Endothelial cell (in vitro differentiated cells): ENCODE measurements around the gene HAUS6. TPM values are rescaled to one million over a fixed set of nuclear protein-coding genes. Genes with fewer than 3 reads are reported as not detected.
"Not testable (repeated sequence)": the region's sequence is repeated elsewhere in the genome, so short reads cannot be mapped to it uniquely, and the experiment has no call there.

Source experiments
- DNase-seq: peaks from one replicate; pipeline ENCODE4 v3.0.0; 2021; ENCODE audit warnings: low spot score
- H3K27ac Mint-ChIP-seq: one replicate; pipeline ENCODE4 v1.8.0; 2021; ENCODE audit warnings: mixed read lengths, inconsistent platforms; ENCODE audit not compliant: unreplicated experiment
- H3K27me3 Mint-ChIP-seq: one replicate; pipeline ENCODE4 v1.8.0; 2021; ENCODE audit warnings: mild to moderate bottlenecking, moderate library complexity, mixed read lengths, inconsistent platforms; ENCODE audit not compliant: unreplicated experiment
- H3K36me3 Mint-ChIP-seq: one replicate; pipeline ENCODE4 v1.8.0; 2021; ENCODE audit warnings: mild to moderate bottlenecking, low read depth, mixed read lengths, inconsistent platforms; ENCODE audit not compliant: unreplicated experiment
- H3K4me1 Mint-ChIP-seq: one replicate; pipeline ENCODE4 v1.8.0; 2021; ENCODE audit warnings: mild to moderate bottlenecking, mixed read lengths, inconsistent platforms; ENCODE audit not compliant: unreplicated experiment
- H3K4me3 Mint-ChIP-seq: one replicate; pipeline ENCODE4 v1.8.0; 2021; ENCODE audit warnings: mild to moderate bottlenecking, mixed read lengths, inconsistent platforms; ENCODE audit not compliant: unreplicated experiment
- H3K9me3 Mint-ChIP-seq: one replicate; pipeline ENCODE4 v1.8.0; 2021; ENCODE audit warnings: mixed read lengths, inconsistent platforms; ENCODE audit not compliant: unreplicated experiment
- CTCF ChIP-seq: fragments of 200-600 bp; sonication (generic); IDR thresholded peaks from one replicate; pipeline ENCODE4 v1.5.0; 2021; ENCODE audit warnings: antibody characterized with exemption; ENCODE audit not compliant: unreplicated experiment
- total RNA-seq: library from RNA; stranded (reverse); fragmentation: NEBNext Ultra II Directional; extraction: Animal tissue kit (Norgen Biotek cat#: 25700); gene quantifications from one replicate; pipeline ENCODE4 v1.2.1, GENCODE V29; 2021; ENCODE audit not compliant: unreplicated experiment

The HAUS6 gene
- total RNA-seq, 1 donor from 2014 or later: 19.0 TPM

- Mint-ChIP-seq H3K4me3 (no peak overlapping the region), H3K27ac (no peak overlapping the region), H3K9me3 (no peaks in the 10 kb centered on the region), H3K36me3 (no peaks in the 10 kb centered on the region), H3K4me1 (peaks cover 8% of the 10 kb centered on the region), H3K27me3 (peaks cover 2% of the 10 kb centered on the region)
- no peak for TF ChIP-seq CTCF
- no peak for DNase-seq
Measured at GRCh38 chr9:19104515-19105282, 2.0 kb upstream of the HAUS6 start.

- peak; percentile 16 for DNase-seq
- Mint-ChIP-seq H3K4me3 (peak overlapping the region; percentile 95), H3K36me3 (no peaks in the 10 kb centered on the region), H3K9me3 (no peaks in the 10 kb centered on the region), H3K27ac (peak overlapping the region; percentile 42), H3K27me3 (peaks cover 2% of the 10 kb centered on the region), H3K4me1 (peaks cover 8% of the 10 kb centered on the region)
- no peak for TF ChIP-seq CTCF
Measured at GRCh38 chr9:19102181-19102630, 498 bp downstream of the HAUS6 start.

GRCh38 chr9:19101203-19101602 is 1.5 kb downstream of the HAUS6 start:
- Mint-ChIP-seq H3K4me3 (peak overlapping the region; percentile 74), H3K9me3 (no peaks in the 10 kb centered on the region), H3K4me1 (peaks cover 8% of the 10 kb centered on the region), H3K27ac (no peak overlapping the region), H3K27me3 (peaks cover 2% of the 10 kb centered on the region), H3K36me3 (no peaks in the 10 kb centered on the region)
- no peak for TF ChIP-seq CTCF
- no peak for DNase-seq

- not testable (repeated sequence) for H3K4me1 Mint-ChIP-seq, H3K9me3 Mint-ChIP-seq, DNase-seq, H3K27ac Mint-ChIP-seq, H3K4me3 Mint-ChIP-seq, H3K27me3 Mint-ChIP-seq, H3K36me3 Mint-ChIP-seq
Measured at GRCh38 chr9:19097431-19097830, 5.3 kb downstream of the HAUS6 start.

- peaks cover 4% of the 10 kb centered on the region for H3K36me3 Mint-ChIP-seq
- H3K4me3 Mint-ChIP-seq: no peak overlapping the region
- TF ChIP-seq CTCF: no peak
- H3K27me3 Mint-ChIP-seq: no peaks in the 10 kb centered on the region
- H3K4me1 Mint-ChIP-seq: no peaks in the 10 kb centered on the region
- H3K27ac Mint-ChIP-seq: no peak overlapping the region
- DNase-seq: no peak
- H3K9me3 Mint-ChIP-seq: no peaks in the 10 kb centered on the region
Measured at GRCh38 chr9:19087106-19088000, 15.4 kb downstream of the HAUS6 start.
